ENCODE measurements around the gene CELSR1.

Gene CELSR1

GRCh38 chr22:46459347-46460065 lies 77.9 kb downstream of the CELSR1 start:
- DNase-seq (ENCODE audit: low read depth), result no peak

GRCh38 chr22:46458525-46458924 lies 78.9 kb downstream of the CELSR1 start:
- DNase-seq (ENCODE audit: low read depth), result no peak

- DNase-seq (ENCODE audit: low read depth), result no peak
These were observed 79.6 kb downstream of the CELSR1 start for GRCh38 chr22:46457502-46458488.

DNA sequence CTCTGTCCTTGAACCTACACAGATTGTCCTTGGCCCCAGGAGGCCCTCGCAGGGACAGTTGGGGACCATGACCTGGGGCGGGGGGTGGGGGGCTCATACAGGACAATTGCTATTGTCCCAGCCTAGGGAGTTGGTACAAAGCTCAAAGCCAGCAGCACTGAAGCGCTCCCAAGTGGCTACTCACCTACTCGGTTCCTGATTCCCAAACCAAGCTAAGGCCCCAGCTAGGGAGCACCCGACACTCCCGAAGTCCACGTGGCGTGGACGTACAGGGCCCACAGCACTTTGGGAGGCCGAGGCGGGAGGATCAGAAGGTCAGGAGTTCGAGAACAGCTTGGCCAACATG lies 80.6 kb downstream of the CELSR1 start:
- DNase-seq (ENCODE audit: low read depth), result no peak

DNA sequence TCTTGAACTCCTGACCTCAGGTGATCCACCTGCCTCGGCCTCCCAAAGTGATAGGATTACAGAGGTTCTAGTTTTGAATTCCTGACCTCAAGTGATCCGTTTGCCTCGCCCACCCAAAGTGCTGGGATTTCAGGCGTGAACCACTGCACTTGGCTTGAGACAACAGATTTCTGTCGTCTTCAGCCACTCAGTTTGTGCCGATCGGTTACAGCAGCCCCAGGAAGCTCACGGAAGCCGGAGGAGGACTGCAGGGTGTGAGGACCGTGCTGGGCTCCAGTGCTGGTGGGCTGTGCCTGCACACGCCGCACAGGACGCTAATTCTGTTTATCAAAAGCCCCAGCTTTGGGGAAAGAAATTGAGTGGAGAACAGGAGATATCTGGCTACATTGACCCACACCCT lies 82.0 kb downstream of the CELSR1 start:
- DNase-seq (ENCODE audit: low read depth), result no peak

DNA sequence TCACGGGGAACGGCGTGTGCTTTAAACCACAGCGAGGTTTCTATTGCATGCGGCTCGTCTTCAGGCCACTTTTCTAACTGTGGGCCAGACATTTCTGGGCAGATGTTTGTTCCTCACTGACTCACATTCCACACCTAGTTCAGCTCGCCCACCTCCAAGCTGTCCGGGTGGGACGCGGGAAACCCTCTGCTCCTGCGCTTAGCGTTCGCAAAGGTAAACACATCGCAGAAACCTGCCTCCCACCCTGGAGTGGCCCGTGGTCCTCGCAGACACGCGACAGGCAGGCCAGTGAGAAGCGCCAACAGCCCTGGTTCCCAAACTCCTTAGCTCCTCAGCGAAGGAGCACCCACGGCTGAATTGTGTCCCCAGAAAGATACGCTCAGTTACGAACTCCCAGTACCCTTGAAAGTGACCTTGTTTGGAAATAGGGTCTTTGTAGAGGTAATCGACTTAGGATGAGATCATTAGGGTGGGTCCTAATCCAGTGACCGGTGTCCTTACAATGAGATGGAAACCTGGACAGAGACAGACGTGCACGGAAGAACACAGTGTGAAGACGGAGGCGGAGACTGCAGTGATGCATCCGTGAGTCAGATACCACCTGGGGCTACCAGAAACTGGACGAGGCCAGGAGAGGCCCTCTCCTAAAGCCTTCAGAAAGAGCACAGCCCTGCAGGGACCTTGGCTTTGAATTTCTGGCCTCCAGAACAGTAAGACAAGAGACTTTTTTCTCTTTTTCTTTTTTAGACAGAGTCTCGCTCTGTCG lies 82.7 kb downstream of the CELSR1 start:
- DNase-seq (ENCODE audit: low read depth), result no peak

DNA sequence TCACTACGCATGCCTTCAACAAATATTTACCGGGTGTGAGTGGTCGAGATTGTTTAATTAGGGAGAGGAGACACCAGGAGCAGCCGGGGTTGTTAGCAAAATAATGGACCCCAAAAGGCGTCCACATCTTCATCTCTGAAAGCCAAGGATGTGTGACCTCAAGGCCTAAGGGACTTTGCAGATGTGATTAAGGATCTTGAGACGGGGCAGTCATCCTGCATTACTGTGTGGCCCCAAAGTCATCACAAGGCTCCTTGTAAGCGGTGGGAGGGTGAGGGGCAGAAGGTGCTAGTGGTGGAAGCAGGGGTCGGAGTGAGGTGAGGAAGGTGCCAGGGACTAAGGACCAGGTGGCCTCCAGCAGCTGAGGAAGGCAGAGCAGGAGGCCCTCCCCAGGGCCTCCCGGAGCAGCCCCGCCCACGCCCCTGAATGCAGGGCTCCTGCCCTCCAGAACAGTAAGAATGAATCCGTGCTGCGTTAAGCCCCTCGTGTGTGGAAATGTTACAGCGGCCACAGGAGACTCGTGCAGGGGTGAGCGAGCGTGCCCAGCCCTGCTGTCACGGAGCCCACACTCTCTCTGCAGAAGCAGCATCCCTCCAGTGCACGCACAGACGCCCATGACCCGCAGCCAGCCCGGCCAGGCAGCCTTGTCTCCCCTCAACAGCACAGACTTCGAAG lies 83.5 kb downstream of the CELSR1 start:
- no peak for DNase-seq (ENCODE audit: low read depth)

DNA sequence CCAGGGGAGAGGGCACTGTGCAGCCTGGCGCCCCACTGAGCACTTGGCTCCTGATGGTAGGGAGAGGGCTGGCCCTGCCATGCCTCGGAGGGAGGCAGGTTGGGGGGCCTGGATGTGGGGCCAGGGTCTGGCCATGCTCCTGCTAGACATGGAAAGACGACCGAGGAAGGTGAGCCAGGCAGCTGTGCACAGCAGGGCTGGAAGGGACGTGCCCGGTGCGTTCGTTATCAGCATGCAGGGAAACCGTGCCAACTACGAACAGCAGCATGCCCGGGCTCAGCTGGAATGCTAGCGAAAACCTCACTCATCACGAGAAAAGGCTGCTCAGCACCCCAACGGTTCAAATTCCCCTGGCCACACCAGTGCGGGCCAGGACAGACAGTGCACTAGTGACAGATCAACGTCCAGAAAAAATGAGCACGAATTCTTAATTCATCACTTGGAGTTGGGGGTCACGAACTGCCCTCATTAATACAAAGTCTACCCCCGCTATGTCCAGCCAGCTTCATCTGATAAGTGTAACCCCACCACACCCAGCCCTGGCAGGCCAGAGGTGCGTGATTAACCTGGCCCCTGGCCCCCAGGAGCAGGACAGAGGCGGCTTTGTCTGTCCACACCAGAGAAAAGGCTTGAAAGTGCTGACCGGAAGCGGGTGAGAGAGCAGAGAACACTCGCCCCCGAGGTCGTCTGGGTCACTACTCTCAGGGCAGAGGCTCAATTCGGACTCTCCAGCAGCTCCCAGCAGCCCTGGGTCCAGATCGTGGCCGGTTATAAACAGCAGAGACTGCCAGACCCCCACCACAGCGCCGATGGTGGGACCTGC lies 84.2 kb downstream of the CELSR1 start:
- DNase-seq (ENCODE audit: low read depth), result no peak

DNA sequence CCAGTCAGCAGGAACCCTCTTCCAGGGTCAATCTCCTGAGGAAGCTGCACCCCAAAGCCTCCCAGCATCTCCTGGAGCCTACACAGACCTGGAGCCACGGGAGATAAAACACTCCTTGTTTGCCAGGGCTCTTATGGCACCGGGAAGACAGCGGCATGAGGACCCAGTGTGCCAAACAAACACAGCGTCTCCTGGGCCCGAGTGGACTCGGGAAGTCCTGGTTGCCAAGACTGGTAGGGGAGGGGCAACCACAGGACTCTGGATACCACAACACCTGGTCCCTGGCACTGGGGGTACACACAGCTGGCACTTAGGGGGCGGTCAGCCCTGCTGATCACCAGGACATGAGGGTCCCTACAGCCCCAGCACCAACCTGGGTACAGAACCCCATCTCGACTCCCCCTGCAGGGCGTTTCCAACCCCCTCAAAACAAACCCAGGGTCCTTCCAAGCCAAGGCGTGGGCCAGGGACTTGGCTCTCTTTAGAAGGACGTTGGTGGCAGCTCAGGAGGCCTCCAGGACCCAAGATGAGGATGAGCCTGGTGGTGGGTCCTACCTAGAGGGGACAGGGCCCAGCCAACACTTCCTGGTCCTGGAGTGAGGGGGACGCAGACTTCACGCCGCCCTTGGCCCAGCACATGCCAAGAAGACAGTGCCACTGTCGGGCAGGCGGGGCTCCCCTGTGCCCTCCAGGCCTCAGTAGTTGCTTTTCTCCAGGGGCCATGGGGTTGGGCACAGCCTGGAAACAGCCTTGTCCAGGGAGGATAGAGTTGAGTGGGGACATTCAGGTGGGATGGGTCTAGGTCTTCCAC lies 85.0 kb downstream of the CELSR1 start:
- DNase-seq (ENCODE audit: low read depth), result no peak

GRCh38 chr22:46451741-46452140 lies 85.7 kb downstream of the CELSR1 start:
- no peak for DNase-seq (ENCODE audit: low read depth)

GRCh38 chr22:46450931-46451561 lies 86.4 kb downstream of the CELSR1 start:
- DNase-seq (ENCODE audit: low read depth), result no peak

GRCh38 chr22:46449974-46450745 lies 87.3 kb downstream of the CELSR1 start:
- DNase-seq (ENCODE audit: low read depth), result no peak

- DNase-seq (ENCODE audit: low read depth), result no peak
These were observed 88.2 kb downstream of the CELSR1 start for GRCh38 chr22:46449116-46449691.

- no peak for DNase-seq (ENCODE audit: low read depth)
These were observed 89.1 kb downstream of the CELSR1 start for GRCh38 chr22:46448333-46448732.

- DNase-seq (ENCODE audit: low read depth), result no peak
These were observed 89.5 kb downstream of the CELSR1 start for GRCh38 chr22:46447906-46448305.

- no peak for DNase-seq (ENCODE audit: low read depth)
These were observed 90.6 kb downstream of the CELSR1 start for GRCh38 chr22:46446799-46447198.

- DNase-seq (ENCODE audit: low read depth), result no peak
These were observed 91.5 kb downstream of the CELSR1 start for GRCh38 chr22:46445771-46446420.

GRCh38 chr22:46444390-46444854 lies 93.0 kb downstream of the CELSR1 start:
- no peak for DNase-seq (ENCODE audit: low read depth)
